Erythroblast (primary cell): ENCODE data around the gene TPM2.
"Not testable (repeated sequence)": the region's sequence is repeated elsewhere in the genome, so short reads cannot be mapped to it uniquely, and the experiment has no call there.

Experiments used
- GATA1 ChIP-seq: IDR thresholded peaks from 2 replicates; pipeline ENCODE4 v1.6.1; 2011; ENCODE audit warnings: low read depth, mild to moderate bottlenecking, control low read depth, low read length, moderate library complexity
- POLR2A ChIP-seq: IDR thresholded peaks from 2 replicates; pipeline ENCODE4 v1.6.1; 2011; ENCODE audit warnings: mild to moderate bottlenecking, low read length

- TF ChIP-seq POLR2A, GATA1: not testable (repeated sequence)
These were observed 50.5 kb downstream of the TPM2 start for GRCh38 chr9:35639225-35639624.
